KMS-11 (cell line): ENCODE measurements around the gene GAS2.

Source experiments
- H2AFZ ChIP-seq: fragments of 200-600 bp; sonication (generic); 2 replicates; pipeline ENCODE4 v1.6.1; 2016; ENCODE audit warnings: antibody characterized with exemption, mixed run types, low read depth
- H3K27ac ChIP-seq: fragments of 200-600 bp; sonication (generic); 2 replicates; pipeline ENCODE4 v1.6.1; 2016; ENCODE audit warnings: mild to moderate bottlenecking, mixed run types
- H3K27me3 ChIP-seq: fragments of 200-600 bp; sonication (generic); 2 replicates; pipeline ENCODE4 v1.6.1; 2017; ENCODE audit warnings: mild to moderate bottlenecking, low read depth, mixed run types, moderate library complexity; ENCODE audit not compliant: insufficient read depth
- H3K36me3 ChIP-seq: fragments of 200-600 bp; sonication (generic); 2 replicates; pipeline ENCODE4 v1.6.1; 2017; ENCODE audit warnings: mild to moderate bottlenecking, mixed run types; ENCODE audit not compliant: insufficient read depth
- H3K4me1 ChIP-seq: fragments of 200-600 bp; sonication (generic); 2 replicates; pipeline ENCODE4 v1.6.1; 2016; ENCODE audit warnings: mild to moderate bottlenecking, low read depth, mixed run types; ENCODE audit not compliant: poor library complexity, severe bottlenecking
- H3K4me2 ChIP-seq: fragments of 200-600 bp; sonication (generic); 2 replicates; pipeline ENCODE4 v1.7.0; 2016; ENCODE audit warnings: mild to moderate bottlenecking, mixed run types
- H3K4me3 ChIP-seq: fragments of 200-600 bp; sonication (generic); IDR thresholded peaks from 2 replicates; pipeline ENCODE4 v1.6.1; 2017; ENCODE audit warnings: low read depth, low read length, mixed read lengths; ENCODE audit not compliant: insufficient read depth
- H3K79me2 ChIP-seq: fragments of 200-600 bp; sonication (generic); 2 replicates; pipeline ENCODE4 v1.6.1; 2016; ENCODE audit warnings: low read depth, mixed run types; ENCODE audit not compliant: insufficient read depth
- H3K9ac ChIP-seq: fragments of 200-600 bp; sonication (generic); 2 replicates; pipeline ENCODE4 v1.6.1; 2016; ENCODE audit warnings: mild to moderate bottlenecking, mixed run types
- H4K20me1 ChIP-seq: fragments of 200-600 bp; sonication (generic); 2 replicates; pipeline ENCODE4 v1.6.1; 2016; ENCODE audit warnings: mild to moderate bottlenecking, mixed run types; ENCODE audit not compliant: insufficient read depth
- TF ChIP-seq, protein P1 (sequence below): fragments of 200-600 bp; sonication (generic); conservative IDR thresholded peaks from 2 replicates; pipeline ENCODE4 v1.6.1; 2017; ENCODE audit warnings: low read depth, mild to moderate bottlenecking, antibody characterized with exemption, low read length, moderate library complexity, mixed read lengths

GAS2 gene

DNA sequence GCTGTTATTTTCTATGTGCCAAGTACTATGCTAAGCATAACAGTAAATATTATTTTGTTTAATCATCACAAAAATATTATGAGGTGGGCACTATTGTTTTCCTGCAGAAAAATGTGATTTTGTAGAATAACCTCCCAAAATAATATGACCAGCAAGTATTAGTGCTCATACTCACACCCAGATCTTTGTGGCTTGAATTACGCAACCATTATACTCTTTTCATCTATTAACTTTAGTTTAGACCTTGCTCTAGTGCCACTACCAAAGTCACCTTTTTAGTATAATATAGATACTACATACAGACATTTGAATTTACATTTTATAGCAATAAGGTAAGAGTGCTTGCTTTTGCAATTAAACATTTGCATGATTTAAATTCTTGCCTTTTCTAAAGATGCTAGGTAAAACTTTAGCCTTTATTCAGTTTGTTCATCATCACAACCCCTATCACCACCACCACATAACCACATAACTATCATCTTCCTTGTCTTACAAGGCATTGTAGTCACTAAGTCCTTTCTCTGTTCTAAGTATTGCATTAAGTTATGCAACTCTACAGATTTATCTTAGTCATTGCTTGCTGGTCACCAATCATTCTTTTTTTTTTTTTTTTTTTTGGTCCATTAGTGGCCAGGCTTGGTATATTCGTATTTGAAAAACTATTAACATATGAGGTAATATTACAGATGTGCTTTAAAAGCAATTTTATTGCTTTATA, 68.4 kb downstream of the GAS2 start:
- Histone ChIP-seq H4K20me1 (no peaks in the 10 kb centered on the region; the same call in 1 of the 2 replicates), H3K27me3 (no peaks in the 10 kb centered on the region), H3K4me2 (0 out of 2 replicates have a peak overlapping the region, but pooled peaks have one; percentile 7), H3K36me3 (peaks cover 3% of the 10 kb centered on the region; the same call in 1 of the 2 replicates), H3K79me2 (no peaks in the 10 kb centered on the region), H3K4me3 (no peak overlapping the region), H3K9ac (no peak overlapping the region), H2AFZ (no peak overlapping the region), H3K27ac (no peak overlapping the region), H3K4me1 (peaks cover 16% of the 10 kb centered on the region)
- TF ChIP-seq, protein P1, sequence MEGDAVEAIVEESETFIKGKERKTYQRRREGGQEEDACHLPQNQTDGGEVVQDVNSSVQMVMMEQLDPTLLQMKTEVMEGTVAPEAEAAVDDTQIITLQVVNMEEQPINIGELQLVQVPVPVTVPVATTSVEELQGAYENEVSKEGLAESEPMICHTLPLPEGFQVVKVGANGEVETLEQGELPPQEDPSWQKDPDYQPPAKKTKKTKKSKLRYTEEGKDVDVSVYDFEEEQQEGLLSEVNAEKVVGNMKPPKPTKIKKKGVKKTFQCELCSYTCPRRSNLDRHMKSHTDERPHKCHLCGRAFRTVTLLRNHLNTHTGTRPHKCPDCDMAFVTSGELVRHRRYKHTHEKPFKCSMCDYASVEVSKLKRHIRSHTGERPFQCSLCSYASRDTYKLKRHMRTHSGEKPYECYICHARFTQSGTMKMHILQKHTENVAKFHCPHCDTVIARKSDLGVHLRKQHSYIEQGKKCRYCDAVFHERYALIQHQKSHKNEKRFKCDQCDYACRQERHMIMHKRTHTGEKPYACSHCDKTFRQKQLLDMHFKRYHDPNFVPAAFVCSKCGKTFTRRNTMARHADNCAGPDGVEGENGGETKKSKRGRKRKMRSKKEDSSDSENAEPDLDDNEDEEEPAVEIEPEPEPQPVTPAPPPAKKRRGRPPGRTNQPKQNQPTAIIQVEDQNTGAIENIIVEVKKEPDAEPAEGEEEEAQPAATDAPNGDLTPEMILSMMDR = no peak

DNA sequence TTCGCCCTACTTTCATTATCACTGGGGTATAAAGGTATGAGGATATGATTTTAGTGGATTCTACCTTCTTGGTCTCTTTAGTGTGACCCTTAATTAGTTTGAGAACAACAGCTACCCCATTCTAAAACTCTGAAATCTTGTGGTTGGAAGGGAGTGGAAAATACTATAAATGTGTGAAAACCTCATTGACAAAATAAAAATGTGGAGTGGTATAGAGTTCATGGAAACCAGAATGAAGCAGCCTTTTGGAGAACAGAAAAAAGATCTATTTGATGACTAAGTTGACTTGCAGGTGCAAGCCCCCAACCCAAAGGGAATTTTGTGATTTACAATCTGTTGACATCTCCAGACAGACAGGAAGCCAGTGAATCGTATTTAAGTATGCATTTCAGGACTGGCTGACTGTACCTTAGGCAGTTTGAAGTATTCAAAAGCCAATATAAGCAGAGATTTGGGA, 75.8 kb downstream of the GAS2 start:
- no peak overlapping the region for H3K27ac ChIP-seq
- TF ChIP-seq, protein P1 = no peak
- no peak overlapping the region for H3K4me3 ChIP-seq
- H3K79me2 ChIP-seq = no peaks in the 10 kb centered on the region
- H3K9ac ChIP-seq = no peak overlapping the region
- no peaks in the 10 kb centered on the region for H4K20me1 ChIP-seq
- no peak overlapping the region for H2AFZ ChIP-seq
- H3K4me2 ChIP-seq = no peak overlapping the region
- no peaks in the 10 kb centered on the region for H3K27me3 ChIP-seq
- peaks cover 12% of the 10 kb centered on the region for H3K4me1 ChIP-seq
- H3K36me3 ChIP-seq = 0 out of 2 replicates have a peak, but pooled peaks cover 3% of the 10 kb centered on the region

DNA sequence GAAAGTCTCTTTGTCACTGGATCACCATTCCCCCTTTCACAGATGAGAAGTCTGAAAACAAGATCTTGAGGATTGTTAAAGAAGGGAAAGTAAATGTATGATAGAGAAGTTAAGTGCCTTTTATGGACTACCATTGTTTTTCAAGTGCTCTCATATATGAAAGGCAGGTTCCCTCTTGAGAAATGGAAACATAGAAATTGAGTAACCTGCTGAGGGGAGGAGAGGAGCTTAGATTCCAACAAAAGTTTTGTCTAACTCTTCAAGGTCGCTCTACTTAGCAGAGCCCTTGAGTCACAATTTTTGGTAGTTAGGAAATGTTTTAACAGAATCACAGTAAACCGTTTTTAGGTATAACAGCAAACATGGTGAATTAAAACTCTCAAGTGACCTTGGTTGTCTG, 83.1 kb downstream of the GAS2 start:
- Histone ChIP-seq H3K9ac (no peak overlapping the region), H3K36me3 (no peaks in the 10 kb centered on the region), H3K27ac (no peak overlapping the region), H3K4me2 (no peak overlapping the region), H3K79me2 (no peaks in the 10 kb centered on the region), H4K20me1 (no peaks in the 10 kb centered on the region), H2AFZ (no peak overlapping the region), H3K27me3 (no peaks in the 10 kb centered on the region), H3K4me3 (no peak overlapping the region), H3K4me1 (peaks cover 21% of the 10 kb centered on the region)
- TF ChIP-seq, protein P1 = no peak

DNA sequence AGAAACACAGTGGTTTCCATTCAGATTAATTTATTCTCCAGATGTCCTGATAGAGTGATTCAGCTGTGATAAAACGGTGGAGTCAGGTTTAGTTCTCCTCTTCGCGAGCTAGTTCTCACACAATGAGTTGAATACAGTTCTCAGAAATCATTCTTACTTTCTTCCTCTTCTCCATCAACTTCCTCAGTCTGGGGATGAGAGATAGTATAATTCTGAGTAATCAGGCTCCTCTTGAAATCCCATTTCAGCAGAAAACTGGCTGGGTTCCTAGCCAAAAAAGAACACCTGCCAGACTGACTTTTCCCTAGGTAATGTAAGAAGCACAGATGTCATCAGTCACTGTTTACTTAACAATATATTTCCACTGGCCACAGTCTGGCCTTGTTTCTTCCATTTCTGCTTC, 86.5 kb downstream of the GAS2 start:
- peak overlapping the region; percentile 41; the same call in 1 of the 2 replicates for H3K27ac ChIP-seq
- H3K9ac ChIP-seq = no peak overlapping the region
- no peak overlapping the region for H2AFZ ChIP-seq
- no peaks in the 10 kb centered on the region for H3K36me3 ChIP-seq
- TF ChIP-seq, protein P1 = no peak
- H3K27me3 ChIP-seq = no peaks in the 10 kb centered on the region
- no peak overlapping the region for H3K4me3 ChIP-seq
- H3K4me1 ChIP-seq = peaks cover 21% of the 10 kb centered on the region
- peak overlapping the region; percentile 26; the same call in 1 of the 2 replicates for H3K4me2 ChIP-seq
- H3K79me2 ChIP-seq = no peaks in the 10 kb centered on the region
- no peaks in the 10 kb centered on the region for H4K20me1 ChIP-seq
